Mesendoderm (in vitro differentiated cells): Measurements from ENCODE around the gene KRT13. TPM values are rescaled to one million over a fixed set of nuclear protein-coding genes. Genes with fewer than 3 reads are reported as not detected.

Experiments used
- DNase-seq: peaks from one replicate; pipeline ENCODE4 v3.0.0; 2013
- H2AK5ac ChIP-seq: 2 replicates; pipeline ENCODE4 v1.6.1; 2013; ENCODE audit warnings: low read length, inconsistent platforms
- H2BK120ac ChIP-seq: 2 replicates; pipeline ENCODE4 v1.6.1; 2013; ENCODE audit warnings: low read depth, mild to moderate bottlenecking, low read length, moderate library complexity, mixed read lengths
- H2BK15ac ChIP-seq: replicated peaks from 2 replicates; pipeline ENCODE4 v1.6.1; 2013; ENCODE audit warnings: low read depth, mild to moderate bottlenecking, moderate library complexity
- H2BK5ac ChIP-seq: 2 replicates; pipeline ENCODE4 v1.6.1; 2013; ENCODE audit warnings: low read length, inconsistent platforms
- H3K18ac ChIP-seq: 2 replicates; pipeline ENCODE4 v1.6.1; 2013; ENCODE audit warnings: mild to moderate bottlenecking, low read length, mixed read lengths
- H3K23ac ChIP-seq: one replicate; pipeline ENCODE4 v1.6.1; 2013; ENCODE audit warnings: low read length
- H3K27ac ChIP-seq: 2 replicates; pipeline ENCODE4 v1.5.1; 2013; ENCODE audit warnings: low read depth, mild to moderate bottlenecking, inconsistent platforms, low read length, moderate library complexity
- H3K27me3 ChIP-seq: 2 replicates; pipeline ENCODE4 v1.6.1; 2013; ENCODE audit warnings: low read length, control low read depth, mild to moderate bottlenecking, inconsistent platforms; ENCODE audit not compliant: insufficient read depth, poor library complexity
- H3K36me3 ChIP-seq: 2 replicates; pipeline ENCODE4 v1.6.1; 2013; ENCODE audit warnings: low read length, inconsistent platforms; ENCODE audit not compliant: control insufficient read depth, insufficient read depth
- H3K4ac ChIP-seq: one replicate; pipeline ENCODE4 v1.6.1; 2013; ENCODE audit warnings: low read depth, mild to moderate bottlenecking, low read length, moderate library complexity
- H3K4me1 ChIP-seq: 2 replicates; pipeline ENCODE4 v1.6.1; 2013; ENCODE audit warnings: low read depth, low read length, inconsistent platforms; ENCODE audit not compliant: control insufficient read depth
- H3K4me2 ChIP-seq: 2 replicates; pipeline ENCODE4 v1.6.1; 2013; ENCODE audit warnings: low read length
- H3K4me3 ChIP-seq: 2 replicates; pipeline ENCODE4 v1.5.1; 2013; ENCODE audit warnings: mild to moderate bottlenecking, low read length
- H3K56ac ChIP-seq: one replicate; pipeline ENCODE4 v1.6.1; 2013; ENCODE audit warnings: low read length
- H3K79me1 ChIP-seq: 2 replicates; pipeline ENCODE4 v1.6.1; 2013; ENCODE audit warnings: low read length, inconsistent platforms
- H3K79me2 ChIP-seq: 2 replicates; pipeline ENCODE4 v1.6.1; 2013; ENCODE audit warnings: mild to moderate bottlenecking, low read length; ENCODE audit not compliant: control insufficient read depth, insufficient read depth
- H3K9ac ChIP-seq: 2 replicates; pipeline ENCODE4 v1.6.1; 2013; ENCODE audit warnings: low read length, inconsistent platforms
- H4K5ac ChIP-seq: one replicate; pipeline ENCODE4 v1.6.1; 2013; ENCODE audit warnings: low read length
- H4K8ac ChIP-seq: one replicate; pipeline ENCODE4 v1.6.1; 2013; ENCODE audit warnings: low read depth, mild to moderate bottlenecking, control low read depth, low read length, moderate library complexity
- WGBS: extraction: QIAGEN DNeasy Blood & Tissue Kit; methylation state at CpG from one replicate; pipeline ENCODE4 v1.1.7; 2013; ENCODE audit warnings: low lambda C conversion rate, missing lambda C conversion rate; ENCODE audit not compliant: insufficient coverage; ENCODE audit errors: extremely low coverage; 5-methylcytosine and 5-hydroxymethylcytosine counted together
- polyA plus RNA-seq, 2 experiments: library from polyadenylated mRNA; stranded (reverse); fragments of 200-250 nt; gene quantifications; one replicate each; pipeline ENCODE4 v1.2.3, GENCODE V29; 2013

KRT13 gene
- not detected for polyA plus RNA-seq (2013, experiment 1 of 2)
- not detected for polyA plus RNA-seq (2013, experiment 2 of 2)

GRCh38 chr17:41505007-41505808 is at the start of gene KRT13:
KRT13 (minus strand) TSS chr17:41505612; CDS start chr17:41505550, 62 bp downstream.
- no peaks in the 10 kb centered on the region for H3K79me1 ChIP-seq
- no peak for DNase-seq
- no peak within 1 kb of the TSS for H2BK15ac ChIP-seq
- no peak within 1 kb of the TSS for H2BK120ac ChIP-seq
- no peak within 1 kb of the TSS for H4K5ac ChIP-seq
- H3K4me3 ChIP-seq = no peak within 1 kb of the TSS
- WGBS = no CpG with 5 or more reads among the region's 17 CpGs
- H2BK5ac ChIP-seq = no peak within 1 kb of the TSS
- H3K23ac ChIP-seq = no peak within 1 kb of the TSS
- H3K56ac ChIP-seq = no peak within 1 kb of the TSS
- H3K36me3 ChIP-seq = no peaks in the 10 kb centered on the region
- H4K8ac ChIP-seq = no peak within 1 kb of the TSS
- no peak within 1 kb of the TSS for H2AK5ac ChIP-seq
- H3K4me1 ChIP-seq = peaks cover 8% of the 10 kb centered on the region
- H3K27ac ChIP-seq = no peak within 1 kb of the TSS
- no peak within 1 kb of the TSS for H3K9ac ChIP-seq
- H3K4ac ChIP-seq = no peak within 1 kb of the TSS
- no peaks in the 10 kb centered on the region for H3K27me3 ChIP-seq
- H3K18ac ChIP-seq = no peak within 1 kb of the TSS
- no peaks in the 10 kb centered on the region for H3K79me2 ChIP-seq
- H3K4me2 ChIP-seq = no peak within 1 kb of the TSS

DNA sequence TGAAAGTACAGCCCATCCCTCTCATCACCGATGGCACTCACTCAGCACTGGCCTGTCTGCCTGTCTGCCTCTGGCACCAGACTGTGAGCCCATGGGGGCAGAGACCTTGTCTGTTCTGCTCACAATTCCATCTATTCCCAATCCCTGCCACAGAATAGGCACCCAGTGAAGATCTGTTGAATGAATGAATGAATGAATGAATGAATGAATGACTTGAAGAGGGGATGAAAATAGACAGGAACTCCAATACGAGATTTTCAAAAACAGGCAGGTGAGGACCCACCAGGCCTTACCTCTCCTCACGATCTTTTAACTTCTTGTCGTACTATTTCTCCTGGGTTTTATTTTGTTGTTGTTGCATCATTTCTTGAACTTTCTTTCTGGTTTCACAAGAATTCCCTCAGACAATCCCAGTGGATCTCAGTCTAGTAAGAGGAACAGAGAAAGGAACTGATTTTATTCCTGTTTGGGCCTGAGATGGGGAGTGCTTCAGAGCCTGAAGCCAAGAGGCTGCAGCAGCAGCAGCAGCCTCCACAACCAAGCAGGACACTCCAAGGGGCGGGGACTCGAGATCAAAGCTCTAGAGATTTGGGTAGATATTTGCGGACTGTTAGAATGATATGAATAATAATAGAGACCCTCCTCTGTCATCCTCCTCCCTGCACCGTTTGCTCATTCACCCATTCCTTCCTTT is 48.7 kb upstream of the KRT13 start:
- no peak overlapping the region for H3K4me2 ChIP-seq
- no peak overlapping the region for H2BK120ac ChIP-seq
- no peak overlapping the region for H3K18ac ChIP-seq
- H3K79me1 ChIP-seq = no peaks in the 10 kb centered on the region
- H4K8ac ChIP-seq = no peak overlapping the region
- no peak overlapping the region for H3K56ac ChIP-seq
- no peak overlapping the region for H3K4me3 ChIP-seq
- no peak overlapping the region for H2AK5ac ChIP-seq
- H2BK5ac ChIP-seq = no peak overlapping the region
- H3K27me3 ChIP-seq = no peaks in the 10 kb centered on the region
- no peak overlapping the region for H2BK15ac ChIP-seq
- no peaks in the 10 kb centered on the region for H3K4me1 ChIP-seq
- no peak overlapping the region for H3K9ac ChIP-seq
- H3K27ac ChIP-seq = no peak overlapping the region
- no CpG with 5 or more reads among the region's 8 CpGs for WGBS
- no peak overlapping the region for H3K23ac ChIP-seq
- no peaks in the 10 kb centered on the region for H3K79me2 ChIP-seq
- DNase-seq = no peak
- no peaks in the 10 kb centered on the region for H3K36me3 ChIP-seq
- H3K4ac ChIP-seq = no peak overlapping the region
- no peak overlapping the region for H4K5ac ChIP-seq

- H2BK15ac ChIP-seq = no peak overlapping the region
- H3K4ac ChIP-seq = no peak overlapping the region
- no CpG with 5 or more reads among the region's 4 CpGs for WGBS
- H3K36me3 ChIP-seq = no peaks in the 10 kb centered on the region
- H3K56ac ChIP-seq = no peak overlapping the region
- H3K4me2 ChIP-seq = no peak overlapping the region
- no peak overlapping the region for H4K8ac ChIP-seq
- no peaks in the 10 kb centered on the region for H3K27me3 ChIP-seq
- no peaks in the 10 kb centered on the region for H3K79me2 ChIP-seq
- no peak overlapping the region for H3K27ac ChIP-seq
- no peak overlapping the region for H3K4me3 ChIP-seq
- H3K79me1 ChIP-seq = no peaks in the 10 kb centered on the region
- no peak overlapping the region for H2BK120ac ChIP-seq
- no peak overlapping the region for H2AK5ac ChIP-seq
- DNase-seq = no peak
- no peak overlapping the region for H3K18ac ChIP-seq
- no peak overlapping the region for H3K9ac ChIP-seq
- no peaks in the 10 kb centered on the region for H3K4me1 ChIP-seq
- H3K23ac ChIP-seq = no peak overlapping the region
- no peak overlapping the region for H4K5ac ChIP-seq
- no peak overlapping the region for H2BK5ac ChIP-seq
These were observed 47.8 kb upstream of the KRT13 start for GRCh38 chr17:41553176-41553575.

- H2BK5ac ChIP-seq = no peak overlapping the region
- no CpG with 5 or more reads among the region's 5 CpGs for WGBS
- H3K4ac ChIP-seq = no peak overlapping the region
- no peak overlapping the region for H3K4me2 ChIP-seq
- no peak overlapping the region for H3K23ac ChIP-seq
- no peaks in the 10 kb centered on the region for H3K27me3 ChIP-seq
- no peaks in the 10 kb centered on the region for H3K79me1 ChIP-seq
- no peak overlapping the region for H2AK5ac ChIP-seq
- no peaks in the 10 kb centered on the region for H3K36me3 ChIP-seq
- no peak overlapping the region for H3K4me3 ChIP-seq
- no peaks in the 10 kb centered on the region for H3K4me1 ChIP-seq
- no peak overlapping the region for H4K8ac ChIP-seq
- H4K5ac ChIP-seq = no peak overlapping the region
- no peak overlapping the region for H3K56ac ChIP-seq
- H3K79me2 ChIP-seq = no peaks in the 10 kb centered on the region
- H2BK15ac ChIP-seq = no peak overlapping the region
- no peak overlapping the region for H3K9ac ChIP-seq
- H3K27ac ChIP-seq = no peak overlapping the region
- H2BK120ac ChIP-seq = no peak overlapping the region
- no peak overlapping the region for H3K18ac ChIP-seq
- DNase-seq = no peak
These were observed 47.0 kb upstream of the KRT13 start for GRCh38 chr17:41552455-41552854.

DNA sequence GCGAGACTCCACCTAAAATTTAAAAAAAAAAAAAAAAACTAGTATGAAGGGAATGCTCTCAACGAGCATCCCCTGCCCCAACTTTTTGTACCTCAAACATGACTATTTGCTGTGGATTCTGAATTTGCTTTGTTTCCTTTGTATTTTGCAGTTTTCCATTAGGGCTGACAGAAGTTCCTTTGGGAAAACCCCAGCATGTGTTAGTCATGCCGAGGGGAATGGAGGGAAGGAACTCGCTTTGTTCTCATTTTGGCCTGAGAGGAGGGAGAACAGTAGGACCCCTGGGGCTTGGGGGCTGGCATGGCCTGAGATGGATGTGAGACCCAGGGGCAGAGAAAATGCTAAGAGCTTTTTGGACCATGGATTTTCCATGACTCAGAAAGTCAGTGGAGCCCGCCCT is 46.0 kb upstream of the KRT13 start:
- Histone ChIP-seq H3K9ac (no peak overlapping the region), H2BK15ac (no peak overlapping the region), H3K27ac (no peak overlapping the region), H3K4me3 (no peak overlapping the region), H3K27me3 (no peaks in the 10 kb centered on the region), H3K56ac (no peak overlapping the region), H3K4me2 (no peak overlapping the region), H2BK120ac (no peak overlapping the region), H3K79me1 (no peaks in the 10 kb centered on the region), H3K4ac (no peak overlapping the region), H3K23ac (no peak overlapping the region), H4K5ac (no peak overlapping the region), H3K36me3 (no peaks in the 10 kb centered on the region), H2BK5ac (no peak overlapping the region), H4K8ac (no peak overlapping the region), H2AK5ac (no peak overlapping the region), H3K18ac (no peak overlapping the region), H3K79me2 (no peaks in the 10 kb centered on the region), H3K4me1 (no peaks in the 10 kb centered on the region)
- no CpG with 5 or more reads among the region's 5 CpGs for WGBS
- no peak for DNase-seq
